PC-3 (cell line): ENCODE data around the gene NR2F2. TPM values are rescaled to one million over a fixed set of nuclear protein-coding genes. Genes with fewer than 3 reads are reported as not detected.

ENCODE experiments used
- ATAC-seq: fragments of 200-7000 bp; cut with Tn5 transposase; 2 replicates; pipeline ENCODE4 v1.9.1; 2020; ENCODE audit warnings: mild to moderate bottlenecking, moderate library complexity
- BruUV-seq: library from RNA; stranded (reverse); fragments of 400-500 nt; replicated peaks from 2 replicates; lab custom pipeline; 2021; lab: Mats Ljungman, UMichigan
- CTCF ChIA-PET: fragments of 300-600 bp; sonication (Branson Sonifier 250); formaldehyde crosslinking; loops from one replicate; lab custom pipeline; 2022; ENCODE audit warnings: antibody characterized with exemption; lab: Charles Lee
- POLR2A ChIA-PET: fragments of 300-600 bp; sonication (Branson Sonifier 250); formaldehyde crosslinking; loops from one replicate; lab custom pipeline; 2022; ENCODE audit warnings: antibody characterized with exemption; ENCODE audit not compliant: unreplicated experiment; lab: Charles Lee
- DNase-seq: peaks from one replicate; pipeline ENCODE4 v3.0.0-alpha.2; 2015
- H2AFZ ChIP-seq: fragments of 300-600 bp; sonication (generic); 2 replicates; pipeline ENCODE4 v1.6.0; 2016; ENCODE audit warnings: antibody characterized with exemption, low read length
- H3F3A ChIP-seq: fragments of 300-600 bp; sonication (generic); one replicate; pipeline ENCODE4 v1.6.0; 2017; ENCODE audit warnings: antibody characterized with exemption, low read length, control low read depth, mild to moderate bottlenecking; ENCODE audit not compliant: unreplicated experiment
- H3K27ac ChIP-seq: fragments of 300-600 bp; sonication (generic); 2 replicates; pipeline ENCODE4 v1.5.1; 2016; ENCODE audit warnings: mild to moderate bottlenecking, low read length
- H3K27me3 ChIP-seq: fragments of 300-600 bp; sonication (generic); 2 replicates; pipeline ENCODE4 v1.6.1; 2016; ENCODE audit warnings: low read length, mixed read lengths
- H3K36me3 ChIP-seq: fragments of 300-600 bp; sonication (generic); 2 replicates; pipeline ENCODE4 v1.6.1; 2016; ENCODE audit warnings: low read depth, mixed run types, low read length, mixed read lengths
- H3K4me1 ChIP-seq: fragments of 300-600 bp; sonication (generic); 2 replicates; pipeline ENCODE4 v1.5.1; 2016; ENCODE audit warnings: low read length; ENCODE audit not compliant: insufficient read depth
- H3K4me2 ChIP-seq: fragments of 300-600 bp; sonication (generic); 2 replicates; pipeline ENCODE4 v1.6.0; 2016; ENCODE audit warnings: low read length
- H3K4me3 ChIP-seq: fragments of 300-600 bp; sonication (generic); 2 replicates; pipeline ENCODE4 v1.5.1; 2016; ENCODE audit warnings: mild to moderate bottlenecking, low read length, mixed read lengths
- H3K79me2 ChIP-seq: fragments of 300-600 bp; sonication (generic); 2 replicates; pipeline ENCODE4 v1.6.1; 2017; ENCODE audit warnings: low read length, mixed read lengths
- H3K9ac ChIP-seq: fragments of 300-600 bp; sonication (generic); 2 replicates; pipeline ENCODE4 v1.6.0; 2016; ENCODE audit warnings: mild to moderate bottlenecking, low read length
- H3K9me2 ChIP-seq: fragments of 300-600 bp; sonication (generic); replicated peaks from 2 replicates; pipeline ENCODE4 v1.6.1; 2016; ENCODE audit warnings: mixed run types, low read length, mixed read lengths
- H3K9me3 ChIP-seq: fragments of 300-600 bp; sonication (generic); 2 replicates; pipeline ENCODE4 v1.6.1; 2016; ENCODE audit warnings: low read length, mixed read lengths
- H4K20me1 ChIP-seq: fragments of 300-600 bp; sonication (generic); 2 replicates; pipeline ENCODE4 v1.6.1; 2016; ENCODE audit warnings: low read length, mixed read lengths
- CTCF ChIP-seq: fragments of 300-600 bp; sonication (generic); conservative IDR thresholded peaks from 2 replicates; pipeline ENCODE4 v1.5.1; 2017; ENCODE audit warnings: antibody characterized with exemption, low read depth, mild to moderate bottlenecking, low read length
- EZH2 ChIP-seq: fragments of 300-600 bp; sonication (generic); IDR thresholded peaks from one replicate; pipeline ENCODE4 v1.6.1; 2017; ENCODE audit warnings: antibody characterized with exemption, mild to moderate bottlenecking, low read length; ENCODE audit not compliant: unreplicated experiment
- EZH2phosphoT487 ChIP-seq: fragments of 300-600 bp; sonication (generic); IDR thresholded peaks from 2 replicates; pipeline ENCODE4 v1.6.1; 2018; ENCODE audit warnings: mild to moderate bottlenecking, antibody characterized with exemption, low read length, borderline replicate concordance
- intact Hi-C: fragments of 100-400 bp; cut with micrococcal nuclease; formaldehyde crosslinking; loops from 2 replicates; pipeline ENCODE4 v1.9.0; 2023
- total RNA-seq: library from RNA; depleted of rRNA; stranded (reverse); fragments of >200 nt; gene quantifications from 2 replicates; pipeline ENCODE4 v1.2.3, GENCODE V29; 2014

The NR2F2 gene
- total RNA-seq, 1 experiment from 2014 or later, result 19.6 TPM

GRCh38 chr15:96285729-96286254 lies 44.7 kb upstream of the NR2F2 start:
- H3K27ac ChIP-seq, result no peak overlapping the region
- no peaks in the 10 kb centered on the region for H3K4me1 ChIP-seq
- TF ChIP-seq EZH2phosphoT487 (no peak), EZH2 (no peak), CTCF (no peak)
- POLR2A ChIA-PET, result no interaction called here
- DNase-seq (no peak), ATAC-seq (no peak)
- H4K20me1 ChIP-seq, result no peaks in the 10 kb centered on the region
- no peak overlapping the region for H3K4me3 ChIP-seq
- BruUV-seq, result no TSS peak
- H3K79me2 ChIP-seq, result no peaks in the 10 kb centered on the region
- H2AFZ ChIP-seq, result no peak overlapping the region
- H3K27me3 ChIP-seq, result no peaks in the 10 kb centered on the region
- intact Hi-C loops, result no loop called here
- H3K9me2 ChIP-seq, result no peaks in the 10 kb centered on the region
- H3K36me3 ChIP-seq, result no peaks in the 10 kb centered on the region
- H3K4me2 ChIP-seq, result no peak overlapping the region
- CTCF ChIA-PET, result no interaction called here
- no peak overlapping the region for H3K9ac ChIP-seq
- H3K9me3 ChIP-seq, result no peaks in the 10 kb centered on the region
- H3F3A ChIP-seq, result no peaks in the 10 kb centered on the region

GRCh38 chr15:96290679-96291078 lies 39.8 kb upstream of the NR2F2 start:
- Histone ChIP-seq H3K9ac (no peak overlapping the region), H2AFZ (no peak overlapping the region), H3K4me1 (peaks cover under 1% of the 10 kb centered on the region; the same call in 1 of the 2 replicates), H3K27me3 (no peaks in the 10 kb centered on the region), H3K79me2 (no peaks in the 10 kb centered on the region), H3K27ac (no peak overlapping the region), H4K20me1 (no peaks in the 10 kb centered on the region), H3K4me2 (no peak overlapping the region), H3F3A (no peaks in the 10 kb centered on the region), H3K9me2 (no peaks in the 10 kb centered on the region), H3K36me3 (no peaks in the 10 kb centered on the region), H3K9me3 (no peaks in the 10 kb centered on the region), H3K4me3 (no peak overlapping the region)
- ATAC-seq (no peak), DNase-seq (no peak)
- intact Hi-C loops, result no loop called here
- no TSS peak for BruUV-seq
- TF ChIP-seq EZH2phosphoT487 (no peak), EZH2 (no peak), CTCF (no peak)
- ChIA-PET CTCF (no interaction called here), POLR2A (no interaction called here)

GRCh38 chr15:96292635-96293034 lies 37.9 kb upstream of the NR2F2 start:
- ChIA-PET POLR2A (interaction anchor here (0.6 kb wide), 1 partner anchor 44 kb away, joined by 4 read pairs; no protein-coding TSS in a partner anchor), CTCF (no interaction called here)
- H3K9me2 ChIP-seq, result no peaks in the 10 kb centered on the region
- ATAC-seq (no peak), DNase-seq (no peak)
- no peak overlapping the region for H3K27ac ChIP-seq
- no peaks in the 10 kb centered on the region for H3K36me3 ChIP-seq
- H4K20me1 ChIP-seq, result no peaks in the 10 kb centered on the region
- BruUV-seq, result no TSS peak
- H2AFZ ChIP-seq, result no peak overlapping the region
- TF ChIP-seq CTCF, result no peak
- no peak for TF ChIP-seq EZH2phosphoT487
- peaks cover 6% of the 10 kb centered on the region for H3F3A ChIP-seq
- intact Hi-C loops, result no loop called here
- H3K9ac ChIP-seq, result no peak overlapping the region
- H3K9me3 ChIP-seq, result no peaks in the 10 kb centered on the region
- H3K79me2 ChIP-seq, result no peaks in the 10 kb centered on the region
- H3K4me2 ChIP-seq, result no peak overlapping the region
- no peak overlapping the region for H3K4me3 ChIP-seq
- no peaks in the 10 kb centered on the region for H3K27me3 ChIP-seq
- H3K4me1 ChIP-seq, result peaks cover 20% of the 10 kb centered on the region
